NCI-H510A treated with DMSO at 0.1 percent for 48 hours (cell line): ENCODE measurements around the gene OMG.
"Not testable (repeated sequence)": the region's sequence is repeated elsewhere in the genome, so short reads cannot be mapped to it uniquely, and the experiment has no call there.

Experiments
- DNase-seq: peaks from one replicate; lab custom pipeline; 2025; lab: John Stamatoyannopoulos, UW

The OMG gene

DNA sequence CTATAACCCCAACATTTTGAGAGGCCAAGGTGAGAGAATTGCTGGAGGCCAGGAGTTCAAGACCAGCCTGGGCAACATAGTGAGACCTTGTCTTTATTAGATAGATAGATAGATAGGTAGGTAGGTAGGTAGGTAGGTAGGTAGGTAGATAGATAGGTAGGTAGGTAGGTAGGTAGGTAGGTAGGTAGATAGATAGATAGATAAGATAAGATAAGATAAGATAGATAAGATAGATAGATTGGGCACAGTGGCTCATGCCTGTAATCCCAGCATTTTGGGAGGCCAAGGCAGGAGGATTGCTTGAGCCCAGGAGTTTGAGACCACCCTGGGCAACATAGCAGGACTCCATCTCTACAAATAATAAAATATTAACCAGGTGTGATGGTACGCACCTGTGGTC, 34.1 kb downstream of the OMG start:
- not testable (repeated sequence) for DNase-seq

DNA sequence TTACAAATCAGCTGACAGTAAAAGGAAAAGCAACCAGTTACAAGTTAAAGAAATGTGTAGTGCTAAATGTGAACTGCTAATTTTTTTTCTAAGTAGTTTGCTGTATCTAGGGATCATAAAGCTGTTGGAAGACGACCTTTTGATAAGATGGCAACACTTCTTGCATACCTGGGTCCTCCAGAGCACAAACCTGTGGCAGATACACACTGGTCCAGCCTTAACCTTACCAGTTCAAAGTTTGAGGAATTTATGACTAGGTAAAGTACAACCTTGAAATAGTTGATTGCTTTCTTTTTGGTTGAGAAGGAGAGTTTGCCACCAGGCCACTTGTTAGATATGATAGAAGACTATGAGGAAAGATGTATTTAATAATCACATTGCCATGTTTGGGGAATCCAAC, 35.4 kb downstream of the OMG start:
- DNase-seq: no peak

DNA sequence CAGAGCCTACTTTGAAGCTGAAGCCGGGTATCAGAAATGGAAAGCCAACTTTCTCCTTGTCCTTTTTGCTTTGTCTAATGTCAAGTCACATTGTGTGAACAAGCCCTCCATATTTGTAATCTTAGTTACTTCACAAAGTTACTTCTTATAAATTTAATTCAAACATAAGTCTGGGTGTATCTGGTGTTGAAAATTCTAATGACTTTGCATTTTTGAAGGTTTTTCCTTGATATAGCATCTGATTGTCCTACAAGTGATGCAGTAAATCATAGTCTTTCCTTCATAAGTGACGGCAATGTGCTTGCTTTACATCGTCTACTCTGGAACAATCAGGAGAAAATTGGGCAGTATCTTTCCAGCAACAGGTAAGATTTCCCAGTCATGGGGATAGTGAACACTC, 36.9 kb downstream of the OMG start:
- no peak for DNase-seq

DNA sequence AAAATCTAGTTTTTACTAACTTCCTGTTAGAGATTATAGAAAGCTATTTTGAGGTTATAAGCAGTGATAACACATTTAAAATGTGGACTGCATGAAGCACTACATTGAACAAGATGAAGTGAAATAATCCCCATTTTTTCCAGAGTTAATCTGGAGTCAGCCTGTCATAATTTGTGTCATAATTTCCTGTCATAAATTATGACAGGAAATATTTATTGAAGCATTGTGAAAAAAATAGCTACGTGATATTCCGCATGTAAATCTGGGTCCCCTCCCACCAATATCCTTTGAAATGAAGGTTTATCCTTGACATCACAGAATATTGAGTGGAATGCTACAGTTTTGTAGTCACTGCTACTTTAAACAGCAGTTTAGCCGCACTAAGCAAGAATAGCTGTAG, 40.1 kb downstream of the OMG start:
- no peak for DNase-seq

DNA sequence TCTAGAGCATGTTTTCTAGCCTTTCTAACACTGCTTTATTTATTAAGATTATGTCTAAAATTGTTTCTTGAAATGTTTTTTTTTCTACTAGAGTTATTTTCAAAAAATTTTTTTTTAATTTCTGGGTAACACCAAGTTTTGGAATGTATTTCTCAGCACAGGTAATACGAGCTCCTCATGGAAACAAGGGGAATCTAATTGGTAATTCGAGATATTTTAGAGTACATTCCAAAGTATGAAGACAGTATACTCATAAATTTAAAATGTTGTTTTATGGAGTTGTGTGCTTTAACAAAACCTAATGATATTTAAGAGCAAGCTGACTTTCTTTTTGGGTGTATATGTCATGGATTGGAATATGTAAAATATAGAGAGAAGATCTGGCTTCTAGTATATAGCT, 42.4 kb downstream of the OMG start:
- DNase-seq: no peak

DNA sequence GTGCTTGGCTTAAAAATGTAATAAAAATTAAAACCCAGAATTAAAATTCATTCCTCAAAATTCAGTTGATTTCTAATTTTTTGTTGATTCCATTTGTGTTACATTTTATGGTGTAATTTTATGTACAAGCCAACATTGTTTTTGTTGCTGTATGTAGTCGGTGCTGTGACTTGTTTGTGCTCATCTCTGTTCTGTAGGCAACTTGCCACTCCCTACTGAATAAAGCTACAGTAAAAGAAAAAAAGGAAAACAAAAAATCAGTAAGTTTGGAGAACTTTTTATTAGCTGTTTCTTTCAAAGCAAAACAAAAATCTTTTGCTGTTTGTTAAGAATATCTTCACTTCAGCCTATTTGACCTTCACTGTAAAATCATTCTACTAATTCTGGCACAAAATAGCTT, 44.3 kb downstream of the OMG start:
- DNase-seq: no peak

DNA sequence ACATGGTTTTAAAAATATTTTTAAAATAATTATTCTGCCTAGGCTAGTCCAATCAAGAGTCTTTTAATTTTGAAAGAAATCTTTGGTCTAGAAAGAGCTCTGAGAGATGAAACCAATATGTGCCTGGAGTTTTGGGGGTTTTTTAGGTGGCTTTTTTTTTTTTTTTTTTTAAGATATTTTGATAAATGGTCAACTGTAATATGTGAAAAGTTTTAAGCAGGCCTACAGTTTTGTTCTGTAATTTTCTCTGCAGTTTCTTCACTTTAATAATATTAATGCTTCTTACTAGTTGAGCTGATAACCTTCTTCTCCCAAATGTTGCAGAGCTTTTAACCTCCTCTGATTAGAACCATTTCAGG, 45.1 kb downstream of the OMG start:
- DNase-seq: no peak

DNA sequence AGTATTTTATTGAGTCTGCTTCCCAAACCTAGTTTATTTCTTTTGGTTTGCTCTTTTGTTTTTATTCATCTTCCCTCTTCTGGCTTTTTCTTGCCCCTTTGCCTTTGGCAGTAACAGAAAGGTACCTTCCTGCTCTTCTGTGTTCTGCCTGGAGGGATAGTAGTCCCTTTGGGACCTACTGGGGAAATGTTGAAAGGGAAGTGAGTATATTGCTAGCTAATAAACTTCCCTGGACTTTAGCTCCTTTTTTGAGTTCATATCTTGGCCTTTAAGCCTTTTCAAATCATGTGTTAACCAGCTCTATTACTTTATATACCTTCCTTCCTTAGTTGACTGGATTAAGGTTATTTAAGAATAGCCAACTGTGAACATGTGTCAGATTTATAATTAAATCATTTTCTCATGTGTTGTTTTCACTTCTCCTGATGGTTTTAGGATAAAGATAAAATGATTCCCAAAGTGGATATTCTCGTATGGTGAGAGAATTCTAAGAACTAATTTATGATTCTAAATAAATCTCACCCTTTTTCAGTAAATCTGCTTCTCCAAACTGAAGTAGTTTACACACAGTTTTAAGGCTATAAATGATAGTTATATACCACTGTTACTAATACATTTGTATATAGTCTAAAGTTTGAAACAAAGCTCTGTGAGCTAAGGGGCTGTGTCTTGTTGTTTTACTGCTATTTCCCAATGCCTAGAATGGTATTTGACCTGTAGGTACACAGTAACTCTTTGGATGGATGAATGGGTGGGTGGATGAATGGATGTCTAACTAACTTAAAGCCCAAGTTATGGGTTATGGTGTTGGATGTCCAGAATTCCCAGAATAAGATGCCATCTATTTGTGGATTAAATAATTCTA, 45.7 kb downstream of the OMG start:
- no peak for DNase-seq

DNA sequence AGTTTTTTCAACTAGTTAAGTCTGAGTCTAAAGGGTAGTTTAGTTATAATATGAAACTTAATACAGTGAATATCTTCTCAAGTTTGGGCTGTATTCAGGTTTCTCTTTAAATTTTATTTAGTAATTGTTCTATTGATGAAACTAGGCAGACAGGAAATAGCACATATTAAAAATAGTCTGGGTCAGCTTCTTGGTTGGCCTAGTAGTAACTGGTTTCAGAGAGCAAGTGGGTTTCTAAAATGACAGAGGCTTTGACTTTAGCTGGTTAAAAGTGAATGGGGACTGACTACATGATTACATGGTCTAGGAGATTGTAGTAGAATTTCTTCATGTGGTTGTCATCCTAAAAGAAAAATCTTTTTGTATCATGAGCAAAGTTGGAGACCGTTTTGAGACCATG, 46.8 kb downstream of the OMG start:
- DNase-seq: no peak

DNA sequence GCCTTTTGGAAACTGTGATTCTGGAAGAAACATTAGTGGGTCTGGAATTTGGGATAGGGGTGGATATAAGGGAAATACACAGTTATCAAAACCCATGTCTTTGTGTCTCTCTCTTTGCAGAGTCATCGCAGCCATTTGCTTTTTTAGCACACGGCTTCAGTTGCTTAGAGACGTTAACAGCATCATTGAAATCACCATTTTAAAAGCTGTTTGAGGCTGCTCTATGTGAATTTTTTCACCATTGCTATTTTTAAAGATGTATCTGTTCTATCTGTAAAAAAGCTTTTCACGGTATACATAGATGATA, 47.3 kb downstream of the OMG start:
- DNase-seq: no peak

DNA sequence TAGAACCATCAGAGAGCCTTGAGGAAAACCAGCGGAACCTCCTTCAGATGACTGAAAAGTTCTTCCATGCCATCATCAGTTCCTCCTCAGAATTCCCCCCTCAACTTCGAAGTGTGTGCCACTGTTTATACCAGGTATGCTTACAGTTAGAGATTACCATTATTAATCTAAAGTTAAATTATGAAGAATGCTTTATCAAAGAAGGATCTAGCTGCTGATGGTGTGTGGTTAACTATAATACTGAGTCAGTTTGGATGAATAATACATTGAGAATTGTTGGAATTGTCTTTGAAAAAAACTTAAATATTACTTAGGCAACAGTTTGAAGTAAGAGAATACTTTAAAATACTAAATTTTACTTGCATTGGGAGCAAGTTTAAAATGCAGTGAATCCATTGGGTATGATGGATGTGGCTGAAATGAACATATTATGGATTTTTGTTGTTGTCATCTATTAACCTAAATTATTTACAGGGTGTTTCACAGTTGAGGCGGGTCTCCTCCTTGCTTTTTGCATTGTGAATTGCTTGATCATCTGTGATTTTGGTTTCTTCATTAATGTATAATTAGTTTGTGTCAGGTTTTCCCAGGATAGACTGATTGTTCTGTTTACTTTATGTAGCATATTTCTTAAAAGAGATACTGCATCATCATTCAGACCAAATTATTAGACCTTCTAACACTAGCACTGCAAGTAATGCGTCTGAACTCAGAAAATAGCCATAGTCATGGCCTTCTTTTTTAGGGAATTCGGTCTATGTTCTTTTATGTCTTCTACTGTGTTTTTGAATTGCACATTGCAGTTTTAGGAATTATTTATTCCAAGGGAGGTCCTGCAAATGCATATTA, 47.8 kb downstream of the OMG start:
- DNase-seq: no peak
